AML-193 (cell line): Measurements from ENCODE around the gene C7.

Experiments
- DNase-seq, 2 experiments: peaks; one replicate each; lab custom pipeline; 2025; lab: John Stamatoyannopoulos, UW

Gene C7

GRCh38 chr5:40916226-40916625 lies 6.9 kb downstream of the C7 start:
- DNase-seq: no peak

GRCh38 chr5:40928886-40929448 lies 19.7 kb downstream of the C7 start:
- DNase-seq: no peak

GRCh38 chr5:40932766-40933165 lies 23.5 kb downstream of the C7 start:
- no peak for DNase-seq

GRCh38 chr5:40937075-40937474 lies 27.8 kb downstream of the C7 start:
- no peak for DNase-seq

- no peak for DNase-seq
Observed at GRCh38 chr5:40939753-40940152, 30.5 kb downstream of the C7 start.

GRCh38 chr5:40945111-40945510 lies 35.8 kb downstream of the C7 start:
- peak; percentile 26 to 58 for DNase-seq

- no peak for DNase-seq
Observed at GRCh38 chr5:40955313-40955712, 46.0 kb downstream of the C7 start.

GRCh38 chr5:40957048-40957447 lies 47.8 kb downstream of the C7 start:
- DNase-seq: no peak

- DNase-seq: no peak
Observed at GRCh38 chr5:40958811-40959210, 49.5 kb downstream of the C7 start.

- DNase-seq: no peak
Observed at GRCh38 chr5:40960037-40960436, 50.7 kb downstream of the C7 start.

GRCh38 chr5:40962207-40962955 lies 53.1 kb downstream of the C7 start:
- no peak for DNase-seq

GRCh38 chr5:40972434-40972833 lies 63.1 kb downstream of the C7 start:
- DNase-seq: no peak

GRCh38 chr5:40973364-40974004 lies 64.2 kb downstream of the C7 start:
- no peak for DNase-seq

GRCh38 chr5:40976041-40976440 lies 66.7 kb downstream of the C7 start:
- DNase-seq: no peak

- no peak for DNase-seq
Observed at GRCh38 chr5:40976836-40977235, 67.5 kb downstream of the C7 start.

- DNase-seq: no peak
Observed at GRCh38 chr5:40981420-40981819, 72.1 kb downstream of the C7 start.

GRCh38 chr5:40983781-40984180 lies 74.5 kb downstream of the C7 start:
- DNase-seq: no peak

- DNase-seq: no peak
Observed at GRCh38 chr5:40984884-40985283, 75.6 kb downstream of the C7 start.

- no peak for DNase-seq
Observed at GRCh38 chr5:40985501-40985900, 76.2 kb downstream of the C7 start.

GRCh38 chr5:40986666-40987065 lies 77.4 kb downstream of the C7 start:
- DNase-seq: no peak

GRCh38 chr5:40987349-40987748 lies 78.1 kb downstream of the C7 start:
- DNase-seq: no peak

GRCh38 chr5:40988746-40989510 lies 79.6 kb downstream of the C7 start:
- DNase-seq: no peak
